ENCODE results near the gene LRP1B.

LRP1B gene

GRCh38 chr2:141923657-141924056 lies 207.2 kb downstream of the LRP1B start:
- no peaks in the 10 kb centered on the region for H3K36me3 Mint-ChIP-seq (ENCODE audit: low read depth)
- TF ChIP-seq, protein P1, sequence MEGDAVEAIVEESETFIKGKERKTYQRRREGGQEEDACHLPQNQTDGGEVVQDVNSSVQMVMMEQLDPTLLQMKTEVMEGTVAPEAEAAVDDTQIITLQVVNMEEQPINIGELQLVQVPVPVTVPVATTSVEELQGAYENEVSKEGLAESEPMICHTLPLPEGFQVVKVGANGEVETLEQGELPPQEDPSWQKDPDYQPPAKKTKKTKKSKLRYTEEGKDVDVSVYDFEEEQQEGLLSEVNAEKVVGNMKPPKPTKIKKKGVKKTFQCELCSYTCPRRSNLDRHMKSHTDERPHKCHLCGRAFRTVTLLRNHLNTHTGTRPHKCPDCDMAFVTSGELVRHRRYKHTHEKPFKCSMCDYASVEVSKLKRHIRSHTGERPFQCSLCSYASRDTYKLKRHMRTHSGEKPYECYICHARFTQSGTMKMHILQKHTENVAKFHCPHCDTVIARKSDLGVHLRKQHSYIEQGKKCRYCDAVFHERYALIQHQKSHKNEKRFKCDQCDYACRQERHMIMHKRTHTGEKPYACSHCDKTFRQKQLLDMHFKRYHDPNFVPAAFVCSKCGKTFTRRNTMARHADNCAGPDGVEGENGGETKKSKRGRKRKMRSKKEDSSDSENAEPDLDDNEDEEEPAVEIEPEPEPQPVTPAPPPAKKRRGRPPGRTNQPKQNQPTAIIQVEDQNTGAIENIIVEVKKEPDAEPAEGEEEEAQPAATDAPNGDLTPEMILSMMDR (IDR thresholded peaks at IDR 0.05; ENCODE audit: unreplicated experiment in 3 of 3): no peak
- peaks cover 4% of the 10 kb centered on the region for H3K27me3 Mint-ChIP-seq (ENCODE audit: low read depth)
- H3K9me3 Mint-ChIP-seq: no peaks in the 10 kb centered on the region
- H3K4me3 Mint-ChIP-seq: no peak overlapping the region
- no peak overlapping the region for H3K27ac Mint-ChIP-seq
- no peaks in the 10 kb centered on the region for H3K4me1 Mint-ChIP-seq

- Mint-ChIP-seq H3K27me3 (ENCODE audit: low read depth) (no peaks in the 10 kb centered on the region), H3K27ac (no peak overlapping the region), H3K4me3 (no peak overlapping the region), H3K4me1 (no peaks in the 10 kb centered on the region), H3K36me3 (ENCODE audit: low read depth) (peaks cover 5% of the 10 kb centered on the region), H3K9me3 (peaks cover 20% of the 10 kb centered on the region)
- TF ChIP-seq, protein P1 (IDR thresholded peaks at IDR 0.05; ENCODE audit: unreplicated experiment in 3 of 3): peak in 2 of 3 experiments; percentile 14 to 42
Measured at GRCh38 chr2:141911485-141912066, 219.2 kb downstream of the LRP1B start.

DNA sequence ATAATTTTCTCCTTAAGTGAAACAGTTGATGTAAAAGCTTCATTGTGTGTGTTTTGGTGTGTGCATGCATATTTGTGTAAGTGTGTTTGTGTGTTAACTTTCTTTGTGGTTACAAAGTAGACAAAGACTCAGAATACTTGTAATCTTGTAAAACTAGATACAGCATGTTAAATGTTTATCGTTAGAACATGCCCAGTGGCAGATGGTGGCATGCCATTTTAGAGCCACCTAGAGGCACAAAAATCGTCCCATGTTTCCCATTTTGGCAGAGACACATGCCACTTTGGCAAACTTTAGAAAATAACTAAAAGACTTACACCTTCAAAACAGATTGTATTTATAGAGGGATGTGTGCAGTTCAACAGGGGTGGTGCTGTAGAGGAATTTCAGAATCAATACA lies 224.1 kb downstream of the LRP1B start:
- Mint-ChIP-seq H3K4me3 (no peak overlapping the region), H3K27ac (no peak overlapping the region), H3K9me3 (no peaks in the 10 kb centered on the region), H3K27me3 (ENCODE audit: low read depth) (no peaks in the 10 kb centered on the region), H3K4me1 (no peaks in the 10 kb centered on the region), H3K36me3 (ENCODE audit: low read depth) (no peaks in the 10 kb centered on the region)
- TF ChIP-seq, protein P1 (IDR thresholded peaks at IDR 0.05; ENCODE audit: unreplicated experiment in 3 of 3): no peak

DNA sequence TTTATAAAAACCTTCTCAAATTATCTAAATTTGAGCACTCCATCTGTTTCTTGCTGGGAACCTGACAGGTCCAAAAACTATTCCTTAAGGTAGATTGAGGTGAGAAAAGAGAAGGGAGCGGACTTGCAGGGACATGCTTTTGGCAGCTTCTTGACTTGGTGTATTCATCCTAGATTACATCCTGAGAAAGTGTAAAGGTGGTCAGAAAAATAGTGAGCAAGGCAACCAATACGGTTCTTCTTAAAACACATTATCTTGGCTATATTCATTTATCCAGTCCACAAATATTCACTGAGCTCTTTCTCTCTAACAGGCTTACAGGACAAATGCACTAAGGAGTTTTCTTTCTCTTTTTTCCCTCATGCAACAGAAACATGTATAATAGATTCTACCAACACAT lies 230.0 kb downstream of the LRP1B start:
- H3K27me3 Mint-ChIP-seq (ENCODE audit: low read depth): no peaks in the 10 kb centered on the region
- no peaks in the 10 kb centered on the region for H3K4me1 Mint-ChIP-seq
- TF ChIP-seq, protein P1 (IDR thresholded peaks at IDR 0.05; ENCODE audit: unreplicated experiment in 3 of 3): no peak
- no peak overlapping the region for H3K27ac Mint-ChIP-seq
- no peaks in the 10 kb centered on the region for H3K9me3 Mint-ChIP-seq
- no peak overlapping the region for H3K4me3 Mint-ChIP-seq
- no peaks in the 10 kb centered on the region for H3K36me3 Mint-ChIP-seq (ENCODE audit: low read depth)

DNA sequence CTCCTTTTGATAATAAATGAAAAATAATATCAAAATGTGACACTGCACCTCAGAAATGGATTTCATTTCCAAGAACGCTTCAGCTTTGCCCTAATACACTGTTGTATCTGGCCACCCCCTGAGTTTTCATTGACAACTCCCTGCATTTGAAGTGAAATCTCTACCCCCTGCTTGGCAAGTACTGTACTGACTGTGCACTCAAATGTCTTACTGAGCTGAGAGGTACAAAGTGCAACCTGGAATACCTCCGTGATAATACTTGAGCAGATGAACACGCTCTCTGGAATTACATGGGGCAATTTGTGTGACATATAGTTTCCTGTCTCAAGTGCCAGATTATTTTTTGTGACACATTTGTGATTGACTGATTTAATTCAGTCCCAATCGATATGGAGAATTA lies 231.1 kb downstream of the LRP1B start:
- Mint-ChIP-seq H3K4me1 (no peaks in the 10 kb centered on the region), H3K27me3 (ENCODE audit: low read depth) (no peaks in the 10 kb centered on the region), H3K9me3 (no peaks in the 10 kb centered on the region), H3K4me3 (no peak overlapping the region), H3K36me3 (ENCODE audit: low read depth) (no peaks in the 10 kb centered on the region), H3K27ac (no peak overlapping the region)
- TF ChIP-seq, protein P1 (IDR thresholded peaks at IDR 0.05; ENCODE audit: unreplicated experiment in 3 of 3): no peak

DNA sequence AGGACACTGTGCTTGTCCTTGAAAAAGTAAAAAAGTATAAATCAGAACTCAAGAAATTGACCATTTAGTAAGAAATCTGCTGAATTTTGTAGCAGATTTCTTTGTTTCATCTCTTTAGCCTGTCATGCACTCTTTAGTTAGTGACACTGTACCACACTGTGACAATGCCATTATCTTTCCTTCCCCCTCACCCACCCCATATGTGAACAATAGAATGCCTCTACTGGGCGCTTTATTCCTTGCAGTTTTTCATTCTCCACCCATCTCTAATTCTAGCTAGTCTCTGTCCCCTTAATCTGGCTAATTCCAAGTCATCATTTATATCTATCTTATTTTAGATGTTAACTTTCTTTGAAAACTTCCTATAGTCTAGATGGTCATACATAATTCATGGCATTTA lies 241.0 kb downstream of the LRP1B start:
- Mint-ChIP-seq H3K4me1 (peaks cover 4% of the 10 kb centered on the region), H3K27ac (no peak overlapping the region), H3K27me3 (ENCODE audit: low read depth) (no peaks in the 10 kb centered on the region), H3K36me3 (ENCODE audit: low read depth) (no peaks in the 10 kb centered on the region), H3K4me3 (no peak overlapping the region), H3K9me3 (no peaks in the 10 kb centered on the region)
- TF ChIP-seq, protein P1 (IDR thresholded peaks at IDR 0.05; ENCODE audit: unreplicated experiment in 3 of 3): no peak

Data from nephron (organoid).